Suprapubic skin (tissue), 3 donors: ENCODE data around the gene INPP5A.

Experiments used
- CTCF ChIP-seq, 2 donors: fragments of 200-600 bp in 1 of 2; fragments of 450-650 bp in 1 of 2; sonication (generic) in 1 of 2; IDR thresholded peaks; one replicate each; pipeline ENCODE4 v1.5.1; 2016 to 2019; ENCODE audit warnings: antibody characterized with exemption in 2 of 2, mild to moderate bottlenecking in 1 of 2, moderate library complexity in 1 of 2
- EP300 ChIP-seq: sonication (generic); formaldehyde crosslinking; IDR thresholded peaks from one replicate; pipeline ENCODE4 v1.6.1; 2017; ENCODE audit warnings: antibody characterized with exemption

- no peak for TF ChIP-seq CTCF (IDR thresholded peaks at IDR 0.05)
- no peak for TF ChIP-seq EP300
These were observed 190.7 kb downstream of the INPP5A start for GRCh38 chr10:132728321-132728720.
